ENCODE measurements around the gene CD79A.

The CD79A gene

GRCh38 chr19:41861846-41862245 is 15.2 kb upstream of the CD79A start:
- no peak for TF ChIP-seq CTCF (conservative IDR thresholded peaks at IDR 0.05; ENCODE audit: control insufficient read depth, insufficient read depth, low read depth, low read length)
- DNase-seq (ENCODE audit: low read depth): no peak

DNA sequence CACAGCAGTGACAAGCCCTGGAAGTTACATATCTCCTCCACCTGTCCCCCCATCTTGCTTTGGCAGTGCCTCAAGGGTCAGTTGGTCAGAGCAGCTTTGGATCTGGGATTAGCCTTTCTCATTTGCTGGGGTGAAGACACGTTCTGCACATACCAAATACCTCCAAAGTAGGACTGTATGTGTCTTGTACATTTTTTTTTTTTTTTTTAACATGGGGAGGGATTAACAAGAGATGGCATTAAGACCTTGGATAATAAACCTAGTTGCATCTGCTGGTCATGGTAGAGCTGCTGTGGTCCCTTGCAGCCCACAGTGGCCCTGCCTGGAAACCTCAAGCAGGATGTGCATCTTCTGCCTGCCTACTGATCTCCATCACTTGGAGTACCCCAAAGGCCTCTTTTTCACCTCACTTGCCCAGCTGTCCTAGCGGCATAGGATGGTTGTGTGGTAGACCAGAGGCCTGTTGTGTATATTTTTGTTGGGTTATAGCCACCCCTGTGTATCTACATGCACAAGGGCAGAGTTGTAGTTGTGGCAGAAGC is 14.6 kb upstream of the CD79A start:
- DNase-seq (ENCODE audit: low read depth): no peak
- H3K4me3 ChIP-seq (ENCODE audit: control insufficient read depth, low read depth, low read length): peak overlapping the region; percentile 84
- TF ChIP-seq CTCF (conservative IDR thresholded peaks at IDR 0.05; ENCODE audit: control insufficient read depth, insufficient read depth, low read depth, low read length): no peak

More at GRCh38 chr19:41861846-41862245, 15.2 kb upstream of the CD79A start:
- peak overlapping the region; percentile 84 for H3K4me3 ChIP-seq (ENCODE audit: control insufficient read depth, low read depth, low read length)

GRCh38 chr19:41863209-41863931 is 13.7 kb upstream of the CD79A start:
- no peak for TF ChIP-seq CTCF (conservative IDR thresholded peaks at IDR 0.05; ENCODE audit: control insufficient read depth, insufficient read depth, low read depth, low read length)
- no peak for DNase-seq (ENCODE audit: low read depth)
- no peak overlapping the region for H3K4me3 ChIP-seq (ENCODE audit: control insufficient read depth, low read depth, low read length)

- no peak for DNase-seq (ENCODE audit: low read depth)
- no peak for TF ChIP-seq CTCF (conservative IDR thresholded peaks at IDR 0.05; ENCODE audit: control insufficient read depth, insufficient read depth, low read depth, low read length)
- no peak overlapping the region for H3K4me3 ChIP-seq (ENCODE audit: control insufficient read depth, low read depth, low read length)
Measured at GRCh38 chr19:41864374-41864773, 12.7 kb upstream of the CD79A start.

- no peak for TF ChIP-seq CTCF (conservative IDR thresholded peaks at IDR 0.05; ENCODE audit: control insufficient read depth, insufficient read depth, low read depth, low read length)
- no peak overlapping the region for H3K4me3 ChIP-seq (ENCODE audit: control insufficient read depth, low read depth, low read length)
- DNase-seq (ENCODE audit: low read depth): no peak
Measured at GRCh38 chr19:41866284-41866683, 10.8 kb upstream of the CD79A start.

DNA sequence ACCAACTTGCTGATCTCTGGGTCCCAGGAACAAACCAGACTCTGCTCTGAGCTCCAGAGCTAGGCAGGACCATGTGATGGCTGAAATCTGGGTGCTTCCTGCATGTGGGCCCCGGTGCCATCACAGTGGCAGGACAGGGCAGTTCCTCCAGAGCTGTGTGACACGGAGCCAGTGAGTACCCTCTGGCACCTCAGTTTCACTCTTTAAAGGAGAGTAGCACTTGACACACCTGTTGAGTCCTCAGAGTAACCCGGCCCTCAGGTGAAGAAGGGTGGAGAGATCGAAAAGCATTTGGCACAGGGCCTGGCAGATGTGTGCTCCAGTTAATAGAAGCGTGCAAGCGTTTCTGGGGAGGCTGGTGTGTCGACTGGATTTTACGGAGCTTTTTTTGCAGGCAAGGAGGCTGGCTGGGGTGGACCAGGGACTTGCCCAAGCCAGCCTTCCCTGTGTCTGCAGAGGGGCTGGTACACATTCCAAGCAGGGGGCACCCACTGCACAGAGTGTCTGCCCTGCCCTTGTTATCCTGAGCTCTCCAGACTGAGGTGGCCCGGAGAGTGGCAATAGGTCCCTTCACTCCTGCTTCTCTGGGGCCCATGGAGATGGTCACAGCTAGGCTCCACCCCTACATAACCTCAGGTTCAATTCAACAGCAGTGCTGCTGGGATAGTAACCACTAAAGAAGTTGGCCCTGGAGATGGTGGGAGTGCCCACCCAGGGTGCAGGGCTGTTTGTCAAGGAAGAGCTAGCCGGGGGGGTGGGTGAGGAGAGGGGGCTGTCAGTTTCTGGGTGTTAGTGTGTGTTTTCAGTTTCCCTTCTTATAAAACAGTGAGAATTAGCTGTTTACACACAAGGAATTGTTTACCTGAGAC is 8.7 kb upstream of the CD79A start:
- no peak for TF ChIP-seq CTCF (conservative IDR thresholded peaks at IDR 0.05; ENCODE audit: control insufficient read depth, insufficient read depth, low read depth, low read length)
- no peak for DNase-seq (ENCODE audit: low read depth)
- no peak overlapping the region for H3K4me3 ChIP-seq (ENCODE audit: control insufficient read depth, low read depth, low read length)

All from fibroblast of mammary gland (primary cell).